ENCODE results near the gene PDXK.

- TF ChIP-seq, protein P1, sequence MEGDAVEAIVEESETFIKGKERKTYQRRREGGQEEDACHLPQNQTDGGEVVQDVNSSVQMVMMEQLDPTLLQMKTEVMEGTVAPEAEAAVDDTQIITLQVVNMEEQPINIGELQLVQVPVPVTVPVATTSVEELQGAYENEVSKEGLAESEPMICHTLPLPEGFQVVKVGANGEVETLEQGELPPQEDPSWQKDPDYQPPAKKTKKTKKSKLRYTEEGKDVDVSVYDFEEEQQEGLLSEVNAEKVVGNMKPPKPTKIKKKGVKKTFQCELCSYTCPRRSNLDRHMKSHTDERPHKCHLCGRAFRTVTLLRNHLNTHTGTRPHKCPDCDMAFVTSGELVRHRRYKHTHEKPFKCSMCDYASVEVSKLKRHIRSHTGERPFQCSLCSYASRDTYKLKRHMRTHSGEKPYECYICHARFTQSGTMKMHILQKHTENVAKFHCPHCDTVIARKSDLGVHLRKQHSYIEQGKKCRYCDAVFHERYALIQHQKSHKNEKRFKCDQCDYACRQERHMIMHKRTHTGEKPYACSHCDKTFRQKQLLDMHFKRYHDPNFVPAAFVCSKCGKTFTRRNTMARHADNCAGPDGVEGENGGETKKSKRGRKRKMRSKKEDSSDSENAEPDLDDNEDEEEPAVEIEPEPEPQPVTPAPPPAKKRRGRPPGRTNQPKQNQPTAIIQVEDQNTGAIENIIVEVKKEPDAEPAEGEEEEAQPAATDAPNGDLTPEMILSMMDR (IDR thresholded peaks at IDR 0.05) = no peak
- TF ChIP-seq EZH2 (IDR thresholded peaks at IDR 0.05) (no peak), EZH2phosphoT487 (IDR thresholded peaks at IDR 0.05) (no peak)
These were observed 16.8 kb upstream of the PDXK start for GRCh38 chr21:43701936-43702784.
